COLO668 (cell line): Measurements from ENCODE around the gene PYGO2.

Experiments used
- DNase-seq: peaks from one replicate; lab custom pipeline; 2025; ENCODE audit not compliant: unreplicated experiment; lab: John Stamatoyannopoulos, UW

PYGO2 gene

GRCh38 chr1:154961207-154962155, at the start of gene PYGO2:
Gene PYGO2 (minus strand): TSS chr1:154961782. CDS start chr1:154961576, 206 bp downstream.
- peak; percentile 90 for DNase-seq

- no peak for DNase-seq
Measured at GRCh38 chr1:155011004-155011416, 49.4 kb upstream of the PYGO2 start.

GRCh38 chr1:155010211-155010918, 48.8 kb upstream of the PYGO2 start:
- no peak for DNase-seq

GRCh38 chr1:155009742-155010141, 48.2 kb upstream of the PYGO2 start:
- no peak for DNase-seq

- DNase-seq = no peak
Measured at GRCh38 chr1:155009221-155009711, 47.7 kb upstream of the PYGO2 start.

- no peak for DNase-seq
Measured at GRCh38 chr1:155008015-155008941, 46.7 kb upstream of the PYGO2 start.

GRCh38 chr1:155007251-155007828, 45.8 kb upstream of the PYGO2 start:
- no peak for DNase-seq

- no peak for DNase-seq
Measured at GRCh38 chr1:155006601-155007101, 45.1 kb upstream of the PYGO2 start.

GRCh38 chr1:155005076-155006011, 43.8 kb upstream of the PYGO2 start:
- peak; percentile 32 for DNase-seq

GRCh38 chr1:155004352-155005075, 42.9 kb upstream of the PYGO2 start:
- no peak for DNase-seq

GRCh38 chr1:155003766-155004351, 42.3 kb upstream of the PYGO2 start:
- DNase-seq = peak; percentile 57

- DNase-seq = peak; percentile 57
Measured at GRCh38 chr1:155003227-155003765, 41.7 kb upstream of the PYGO2 start.

- DNase-seq = peak; percentile 71
Measured at GRCh38 chr1:155002464-155003226, 41.1 kb upstream of the PYGO2 start, which contains the start of gene ZBTB7B. Gene ZBTB7B (plus strand): TSS chr1:155002802. CDS start chr1:155014661, 11,859 bp downstream.

- DNase-seq = peak; percentile 100
Measured at GRCh38 chr1:155001675-155002463, 40.3 kb upstream of the PYGO2 start.

- DNase-seq = no peak
Measured at GRCh38 chr1:155001425-155001674, 39.8 kb upstream of the PYGO2 start.

- peak; percentile 98 for DNase-seq
Measured at GRCh38 chr1:155000726-155001424, 39.3 kb upstream of the PYGO2 start.
